Esophagus squamous epithelium (tissue), 5 donors: Measurements from ENCODE around the gene HGF. TPM values are rescaled to one million over a fixed set of nuclear protein-coding genes. Genes with fewer than 3 reads are reported as not detected.

Source experiments
- DNase-seq: peaks from one replicate; lab custom pipeline; 2025; lab: John Stamatoyannopoulos, UW
- H3K27ac ChIP-seq, 4 donors: fragments of 200-600 bp; sonication (generic); one replicate each; pipeline ENCODE4 v1.5.1; 2016 to 2019; ENCODE audit warnings: mild to moderate bottlenecking in 1 of 4
- H3K27me3 ChIP-seq, 4 donors: fragments of 200-600 bp; sonication (generic); 1 replicate in 3 of 4; 2 replicates in 1 of 4; pipeline versions ENCODE4 v1.5.1 to v1.6.0; 2017 to 2021; ENCODE audit warnings: antibody characterized with exemption in 1 of 4
- H3K36me3 ChIP-seq, 3 donors: fragments of 200-600 bp; sonication (generic); one replicate each; pipeline ENCODE4 v1.5.1; 2016 to 2019
- H3K4me1 ChIP-seq, 3 donors: fragments of 200-600 bp; sonication (generic); one replicate each; pipeline ENCODE4 v1.5.1; 2017 to 2019
- H3K4me3 ChIP-seq, 4 donors: fragments of 200-600 bp; sonication (generic); 1 replicate in 3 of 4; 2 replicates in 1 of 4; pipeline ENCODE4 v1.5.1; 2016 to 2019; ENCODE audit warnings: mild to moderate bottlenecking in 2 of 4, moderate library complexity in 1 of 4
- H3K9me3 ChIP-seq, 3 donors: fragments of 200-600 bp; sonication (generic); one replicate each; pipeline ENCODE4 v1.5.1; 2016 to 2019
- POLR2A ChIP-seq, 4 donors: fragments of 450-650 bp; IDR thresholded peaks; one replicate each; pipeline ENCODE4 v1.6.1; 2017; ENCODE audit warnings: antibody characterized with exemption in 4 of 4, mild to moderate bottlenecking in 4 of 4, moderate library complexity in 3 of 4
- WGBS, 2 donors: methylation state at CpG; one replicate each; pipeline ENCODE4 v1.1.5; 2018; 5-methylcytosine and 5-hydroxymethylcytosine counted together
- intact Hi-C: fragments of 100-400 bp; cut with DNase I; formaldehyde crosslinking; loops from one replicate; pipeline ENCODE4 v1.15.0; 2022
- total RNA-seq, 4 donors: library from RNA; depleted of rRNA; stranded (reverse); fragments of >200 nt; gene quantifications; one replicate each; pipeline ENCODE4 v1.1.0, GENCODE V29; 2016
- TF ChIP-seq, protein P1 (sequence below), 6 experiments: fragments of 450-650 bp in 4 of 6; fragments of 200-600 bp in 2 of 6; sonication (generic) in 2 of 6; IDR thresholded peaks; one replicate each; pipeline ENCODE4 v1.5.1; 2016 to 2019; ENCODE audit warnings: antibody characterized with exemption in 6 of 6, mild to moderate bottlenecking in 4 of 6, moderate library complexity in 4 of 6
- donor health status: DM: yes; HTN: yes; CAD: no.

HGF gene
- total RNA-seq, 4 donors from 2014 or later, result 0.30 to 4.4 (median 0.95) TPM

DNA sequence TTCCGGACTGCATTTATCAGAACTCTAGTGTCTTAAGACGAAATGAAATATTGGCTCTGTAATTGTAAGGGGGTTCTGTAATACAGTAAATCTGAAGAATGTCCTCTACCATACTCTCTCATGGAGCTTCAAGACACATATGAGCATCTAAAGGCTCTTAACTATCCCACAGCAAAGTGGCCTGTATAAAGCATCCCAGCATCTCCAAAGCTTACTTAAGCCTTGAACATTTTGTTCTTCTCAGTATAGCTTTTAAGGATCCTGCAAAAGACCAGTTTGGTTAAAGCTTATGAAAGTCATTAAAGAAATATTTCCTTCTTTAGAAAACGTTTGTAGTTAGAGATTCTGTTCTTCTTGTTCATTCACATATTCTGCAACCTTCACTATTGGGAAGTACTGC, 75.1 kb downstream of the HGF start:
- 52% methylated on average over 3 of the region's 3 CpGs for WGBS, 2 donors
- intact Hi-C loops, result no loop called here
- no peak overlapping the region for H3K4me3 ChIP-seq
- H3K27me3 ChIP-seq, result no peaks in the 10 kb centered on the region
- TF ChIP-seq, protein P1, sequence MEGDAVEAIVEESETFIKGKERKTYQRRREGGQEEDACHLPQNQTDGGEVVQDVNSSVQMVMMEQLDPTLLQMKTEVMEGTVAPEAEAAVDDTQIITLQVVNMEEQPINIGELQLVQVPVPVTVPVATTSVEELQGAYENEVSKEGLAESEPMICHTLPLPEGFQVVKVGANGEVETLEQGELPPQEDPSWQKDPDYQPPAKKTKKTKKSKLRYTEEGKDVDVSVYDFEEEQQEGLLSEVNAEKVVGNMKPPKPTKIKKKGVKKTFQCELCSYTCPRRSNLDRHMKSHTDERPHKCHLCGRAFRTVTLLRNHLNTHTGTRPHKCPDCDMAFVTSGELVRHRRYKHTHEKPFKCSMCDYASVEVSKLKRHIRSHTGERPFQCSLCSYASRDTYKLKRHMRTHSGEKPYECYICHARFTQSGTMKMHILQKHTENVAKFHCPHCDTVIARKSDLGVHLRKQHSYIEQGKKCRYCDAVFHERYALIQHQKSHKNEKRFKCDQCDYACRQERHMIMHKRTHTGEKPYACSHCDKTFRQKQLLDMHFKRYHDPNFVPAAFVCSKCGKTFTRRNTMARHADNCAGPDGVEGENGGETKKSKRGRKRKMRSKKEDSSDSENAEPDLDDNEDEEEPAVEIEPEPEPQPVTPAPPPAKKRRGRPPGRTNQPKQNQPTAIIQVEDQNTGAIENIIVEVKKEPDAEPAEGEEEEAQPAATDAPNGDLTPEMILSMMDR (IDR thresholded peaks at IDR 0.05), result no peak
- no peak for TF ChIP-seq POLR2A (IDR thresholded peaks at IDR 0.05)
- no peak for DNase-seq
- no peak overlapping the region for H3K27ac ChIP-seq
- H3K4me1 ChIP-seq, result peaks cover 0 to 8% (median 0%) of the 10 kb centered on the region in 3 donors
- H3K36me3 ChIP-seq, result no peaks in the 10 kb centered on the region
- H3K9me3 ChIP-seq, result no peaks in the 10 kb centered on the region

DNA sequence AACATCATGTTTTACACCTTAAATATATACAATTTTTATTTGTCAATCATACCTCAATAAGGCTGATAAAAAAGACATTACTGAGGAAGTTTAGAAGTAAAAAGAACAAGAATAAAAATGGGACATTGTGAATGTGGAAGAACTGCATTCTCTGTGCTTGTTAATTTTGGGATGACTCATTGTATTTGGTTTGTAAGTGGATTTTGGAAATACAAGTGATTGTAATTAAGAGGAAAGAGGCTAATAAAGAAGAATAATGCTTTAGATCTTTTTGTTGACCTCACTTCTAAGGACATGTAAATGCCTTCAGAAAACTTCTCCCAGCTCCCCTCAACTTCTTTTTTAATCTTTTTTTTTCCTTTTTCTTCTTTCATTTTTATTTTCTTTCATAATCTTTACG, 76.0 kb downstream of the HGF start:
- Histone ChIP-seq H3K9me3 (no peaks in the 10 kb centered on the region), H3K36me3 (no peaks in the 10 kb centered on the region), H3K27me3 (no peaks in the 10 kb centered on the region), H3K27ac (no peak overlapping the region), H3K4me1 (peaks cover 0 to 17% (median 0%) of the 10 kb centered on the region in 3 donors), H3K4me3 (no peak overlapping the region)
- intact Hi-C loops, result no loop called here
- WGBS, 2 donors, result 70 to 92% methylated on average over 1 of the region's 1 CpG
- TF ChIP-seq, protein P1 (IDR thresholded peaks at IDR 0.05), result no peak
- no peak for TF ChIP-seq POLR2A (IDR thresholded peaks at IDR 0.05)
- DNase-seq, result no peak

DNA sequence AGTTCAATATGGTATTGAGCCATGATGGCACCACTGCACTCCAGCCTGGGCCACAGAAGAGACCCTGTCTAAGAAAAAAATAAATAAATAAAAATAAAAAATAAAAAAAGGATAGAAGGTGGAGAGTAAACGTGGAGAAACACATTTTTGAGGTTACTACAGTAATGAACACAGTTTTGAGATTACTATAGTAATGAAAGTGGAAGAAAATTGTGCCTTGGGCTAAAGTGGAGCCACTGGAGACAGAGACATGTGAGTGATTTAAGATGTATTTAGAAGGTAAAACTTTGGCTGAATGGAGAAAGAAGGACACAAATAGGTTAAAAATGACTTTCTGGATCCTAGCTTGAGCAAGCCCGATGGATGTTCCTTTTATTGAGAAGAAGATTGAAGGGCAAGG, 76.8 kb downstream of the HGF start:
- peaks cover 0 to 25% (median 0%) of the 10 kb centered on the region in 3 donors for H3K4me1 ChIP-seq
- no peaks in the 10 kb centered on the region for H3K27me3 ChIP-seq
- no peaks in the 10 kb centered on the region for H3K36me3 ChIP-seq
- no peak overlapping the region for H3K4me3 ChIP-seq
- no peaks in the 10 kb centered on the region for H3K9me3 ChIP-seq
- no peak for TF ChIP-seq POLR2A (IDR thresholded peaks at IDR 0.05)
- TF ChIP-seq, protein P1 (IDR thresholded peaks at IDR 0.05), result no peak
- intact Hi-C loops, result no loop called here
- 60 to 77% methylated on average over 2 of the region's 2 CpGs for WGBS, 2 donors
- H3K27ac ChIP-seq, result no peak overlapping the region
- DNase-seq, result no peak

DNA sequence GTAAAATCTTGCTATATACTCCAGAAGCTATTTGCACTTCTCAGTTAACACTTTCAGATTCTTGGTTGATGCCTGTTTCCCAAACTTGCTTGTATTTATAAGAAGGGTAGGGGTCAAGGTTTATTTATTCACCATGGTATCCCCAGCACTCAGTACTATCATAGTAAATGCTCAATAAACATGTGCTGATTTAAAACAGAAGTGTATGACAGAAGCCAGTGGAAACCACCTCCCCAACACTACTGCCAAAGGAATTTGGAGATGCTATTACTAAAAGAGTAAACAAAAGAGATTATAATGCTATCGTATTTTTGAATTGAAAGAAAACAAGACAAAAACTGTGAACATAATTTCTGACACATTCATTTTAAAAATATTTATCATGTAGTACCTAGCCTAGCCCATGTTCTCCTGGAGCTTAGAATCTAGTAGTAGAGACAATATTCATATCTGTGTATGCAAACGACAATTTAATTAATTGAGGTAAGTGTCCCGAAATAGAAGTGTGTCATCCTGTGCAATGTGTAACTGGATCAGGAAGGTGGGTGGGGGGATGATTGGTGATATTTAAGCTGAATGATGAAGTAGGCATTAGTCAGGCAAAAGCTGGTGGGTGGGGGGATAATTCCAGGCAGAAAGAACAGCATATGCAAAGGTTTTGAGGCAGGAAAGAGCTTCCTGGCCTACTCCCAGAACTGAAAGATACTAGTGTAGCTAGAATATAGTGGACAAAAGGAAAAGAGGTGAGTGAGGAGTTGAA, 77.5 kb downstream of the HGF start:
- H3K27me3 ChIP-seq, result no peaks in the 10 kb centered on the region
- H3K27ac ChIP-seq, result no peak overlapping the region
- intact Hi-C loops, result no loop called here
- DNase-seq, result no peak
- WGBS, 2 donors, result 63% methylated on average over 3 of the region's 3 CpGs
- no peak for TF ChIP-seq POLR2A (IDR thresholded peaks at IDR 0.05)
- TF ChIP-seq, protein P1 (IDR thresholded peaks at IDR 0.05), result no peak
- no peaks in the 10 kb centered on the region for H3K9me3 ChIP-seq
- H3K4me3 ChIP-seq, result no peak overlapping the region
- no peaks in the 10 kb centered on the region for H3K36me3 ChIP-seq
- H3K4me1 ChIP-seq, result peaks cover 0 to 30% (median 0%) of the 10 kb centered on the region in 3 donors

DNA sequence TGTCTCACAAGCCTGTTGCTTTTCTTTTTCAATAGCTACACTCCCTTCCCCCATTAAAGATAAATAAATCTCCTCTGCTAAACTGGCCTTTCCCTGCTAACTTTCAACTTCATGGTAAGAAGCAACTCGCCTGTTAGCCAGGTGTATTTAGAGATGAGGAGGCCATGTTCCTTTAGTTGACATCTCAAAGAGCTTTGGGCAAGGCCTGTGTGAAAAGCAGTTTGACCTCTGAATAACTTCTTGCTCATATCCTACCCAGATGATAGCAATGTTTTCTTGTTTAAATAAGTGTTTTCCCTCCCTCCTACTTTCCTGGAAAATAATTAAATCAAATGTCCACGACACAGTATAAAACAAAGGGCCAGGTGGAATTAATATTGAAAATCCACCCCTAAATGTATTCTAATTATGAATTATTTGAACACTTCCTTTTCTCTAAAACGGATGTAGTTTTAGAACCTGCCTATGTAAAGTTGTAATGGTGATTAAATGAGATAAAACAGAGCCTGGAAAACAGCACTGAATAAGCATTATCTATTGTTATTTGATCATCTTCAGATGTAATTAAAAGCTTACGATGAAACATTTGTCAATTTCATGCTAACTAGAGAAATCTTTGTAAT, 78.5 kb downstream of the HGF start:
- Histone ChIP-seq H3K36me3 (no peaks in the 10 kb centered on the region), H3K27ac (no peak overlapping the region), H3K4me1 (peaks cover 0 to 30% (median 0%) of the 10 kb centered on the region in 3 donors), H3K27me3 (no peaks in the 10 kb centered on the region), H3K9me3 (no peaks in the 10 kb centered on the region), H3K4me3 (no peak overlapping the region)
- intact Hi-C loops, result no loop called here
- WGBS, 2 donors, result 72 to 83% methylated on average over 4 of the region's 4 CpGs
- TF ChIP-seq, protein P1 (IDR thresholded peaks at IDR 0.05), result no peak
- no peak for TF ChIP-seq POLR2A (IDR thresholded peaks at IDR 0.05)
- DNase-seq, result no peak
